ENCODE data around the gene ANAPC2. TPM values are rescaled to one million over a fixed set of nuclear protein-coding genes. Genes with fewer than 3 reads are reported as not detected.

ANAPC2 gene
- total RNA-seq, 2 experiments from 2014 or later = 144 to 149 TPM

GRCh38 chr9:137232101-137232500, 43.7 kb upstream of the ANAPC2 start:
- Histone ChIP-seq H3K36me3 (ENCODE audit: insufficient read depth, low read length) (no peaks in the 10 kb centered on the region), H3K27ac (ENCODE audit: low read depth in 1 of 2, low read length in 2 of 2) (no peak overlapping the region), H3K4me3 (ENCODE audit: low read length) (no peak overlapping the region), H3K9me3 (ENCODE audit: control insufficient read depth in 1 of 2, insufficient read depth in 1 of 2, low read length in 2 of 2) (peaks cover 0 to 10% of the 10 kb centered on the region in 2 experiments), H3K27me3 (ENCODE audit: control insufficient read depth in 1 of 2, insufficient read depth in 2 of 2, low read length in 2 of 2) (peaks cover 3 to 16% of the 10 kb centered on the region in 2 experiments), H3K4me1 (ENCODE audit: insufficient read depth, low read length) (peaks cover 21% of the 10 kb centered on the region)
- POLR2A ChIA-PET = no interaction called here
- DNase-seq = no peak
- no peak overlapping the region for H3K4me3 Mint-ChIP-seq
- CTCF ChIA-PET = no interaction called here
- H3K27ac Mint-ChIP-seq = no peak overlapping the region
- no peaks in the 10 kb centered on the region for H3K9me3 Mint-ChIP-seq
- no peaks in the 10 kb centered on the region for H3K36me3 Mint-ChIP-seq (ENCODE audit: low read depth)
- ATAC-seq (ENCODE audit: poor library complexity) = no peak
- peaks cover 5% of the 10 kb centered on the region for H3K4me1 Mint-ChIP-seq (ENCODE audit: low read depth)
- TF ChIP-seq CTCF (IDR thresholded peaks at IDR 0.05) = no peak
- H3K27me3 Mint-ChIP-seq = peaks cover 11% of the 10 kb centered on the region
- intact Hi-C loops (cut with DNase I, micrococcal nuclease) = no loop called here

- intact Hi-C loops (cut with DNase I, micrococcal nuclease) = no loop called here
- Histone ChIP-seq H3K27ac (ENCODE audit: low read depth in 1 of 2, low read length in 2 of 2) (no peak overlapping the region), H3K4me3 (ENCODE audit: low read length) (no peak overlapping the region), H3K27me3 (ENCODE audit: control insufficient read depth in 1 of 2, insufficient read depth in 2 of 2, low read length in 2 of 2) (peaks cover 3 to 16% of the 10 kb centered on the region in 2 experiments), H3K9me3 (ENCODE audit: control insufficient read depth in 1 of 2, insufficient read depth in 1 of 2, low read length in 2 of 2) (peaks cover 0 to 10% of the 10 kb centered on the region in 2 experiments), H3K4me1 (ENCODE audit: insufficient read depth, low read length) (peaks cover 16% of the 10 kb centered on the region), H3K36me3 (ENCODE audit: insufficient read depth, low read length) (no peaks in the 10 kb centered on the region)
- no peak for ATAC-seq (ENCODE audit: poor library complexity)
- peaks cover 11% of the 10 kb centered on the region for H3K27me3 Mint-ChIP-seq
- H3K27ac Mint-ChIP-seq = no peak overlapping the region
- POLR2A ChIA-PET = no interaction called here
- no peaks in the 10 kb centered on the region for H3K9me3 Mint-ChIP-seq
- no peak for TF ChIP-seq CTCF (IDR thresholded peaks at IDR 0.05)
- H3K4me3 Mint-ChIP-seq = no peak overlapping the region
- DNase-seq = no peak
- peaks cover 5% of the 10 kb centered on the region for H3K4me1 Mint-ChIP-seq (ENCODE audit: low read depth)
- H3K36me3 Mint-ChIP-seq (ENCODE audit: low read depth) = no peaks in the 10 kb centered on the region
- CTCF ChIA-PET = no interaction called here
These were observed 43.1 kb upstream of the ANAPC2 start for GRCh38 chr9:137231372-137232039.

GRCh38 chr9:137230705-137231371, 42.5 kb upstream of the ANAPC2 start, which contains the start of gene SLC34A3:
SLC34A3 (plus strand) TSS chr9:137230901; CDS start chr9:137231703, 802 bp downstream.
- ATAC-seq (ENCODE audit: poor library complexity) (no peak), DNase-seq (no peak)
- H3K36me3 Mint-ChIP-seq (ENCODE audit: low read depth) = no peaks in the 10 kb centered on the region
- no peaks in the 10 kb centered on the region for H3K36me3 ChIP-seq (ENCODE audit: insufficient read depth, low read length)
- intact Hi-C loops (cut with DNase I, micrococcal nuclease) = no loop called here
- ChIA-PET POLR2A (no interaction called here), CTCF (no interaction called here)
- peaks cover 0 to 10% of the 10 kb centered on the region in 2 experiments for H3K9me3 ChIP-seq (ENCODE audit: control insufficient read depth in 1 of 2, insufficient read depth in 1 of 2, low read length in 2 of 2)
- H3K4me1 Mint-ChIP-seq (ENCODE audit: low read depth) = peaks cover 5% of the 10 kb centered on the region
- peaks cover 3 to 16% of the 10 kb centered on the region in 2 experiments for H3K27me3 ChIP-seq (ENCODE audit: control insufficient read depth in 1 of 2, insufficient read depth in 2 of 2, low read length in 2 of 2)
- no peak within 1 kb of the TSS for H3K4me3 Mint-ChIP-seq
- H3K4me3 ChIP-seq (ENCODE audit: low read length) = no peak within 1 kb of the TSS
- H3K27ac ChIP-seq (ENCODE audit: low read depth in 1 of 2, low read length in 2 of 2) = no peak within 1 kb of the TSS
- H3K27ac Mint-ChIP-seq = no peak within 1 kb of the TSS
- H3K9me3 Mint-ChIP-seq = no peaks in the 10 kb centered on the region
- H3K27me3 Mint-ChIP-seq = peaks cover 11% of the 10 kb centered on the region
- peaks cover 9% of the 10 kb centered on the region for H3K4me1 ChIP-seq (ENCODE audit: insufficient read depth, low read length)
- no peak for TF ChIP-seq CTCF (IDR thresholded peaks at IDR 0.05)

All from CD4-positive, alpha-beta T cell (primary cell).